H1 (cell line): ENCODE results near the gene FAM241A. TPM values are rescaled to one million over a fixed set of nuclear protein-coding genes. Genes with fewer than 3 reads are reported as not detected.

Experiments
- CTCF ChIA-PET: fragments of 300-600 bp; sonication (Branson Sonifier 250); formaldehyde crosslinking; loops from one replicate; lab custom pipeline; 2021; ENCODE audit not compliant: partially characterized antibody; lab: Charles Lee
- POLR2A ChIA-PET: fragments of 300-600 bp; sonication (Branson Sonifier 250); formaldehyde crosslinking; loops from one replicate; lab custom pipeline; 2021; ENCODE audit warnings: inconsistent platforms; ENCODE audit not compliant: partially characterized antibody; lab: Charles Lee
- DNase-seq, 2 experiments: peaks; one replicate each; pipeline versions ENCODE4 v3.0.0 to v3.0.0-alpha.2; 2010 to 2022; ENCODE audit warnings: low spot score in 2 of 2, low read depth in 1 of 2, mixed read lengths in 1 of 2
- FAIRE-seq: peaks from 2 replicates; lab custom pipeline; 2011; peaks lifted over from hg19 to GRCh38; lab: Jason Lieb, UNC
- H2AFZ ChIP-seq: 2 replicates; pipeline ENCODE4 v1.8.1; 2012; ENCODE audit warnings: low read length, inconsistent platforms
- H2AK5ac ChIP-seq: 2 replicates; pipeline ENCODE4 v1.6.1; 2013; ENCODE audit warnings: low read depth, low read length
- H2BK120ac ChIP-seq: replicated peaks from 2 replicates; pipeline ENCODE3; 2013; ENCODE audit warnings: low read depth, low read length, inconsistent platforms
- H2BK12ac ChIP-seq: 2 replicates; pipeline ENCODE4 v1.6.1; 2013; ENCODE audit warnings: low read depth, low read length
- H2BK15ac ChIP-seq: 2 replicates; pipeline ENCODE4 v1.6.1; 2013; ENCODE audit warnings: low read length
- H2BK20ac ChIP-seq: 2 replicates; pipeline ENCODE4 v1.6.1; 2013; ENCODE audit warnings: low read length
- H2BK5ac ChIP-seq: 2 replicates; pipeline ENCODE4 v1.6.1; 2013; ENCODE audit warnings: low read depth, low read length
- H3K14ac ChIP-seq: 2 replicates; pipeline ENCODE4 v1.6.1; 2013; ENCODE audit warnings: inconsistent platforms; ENCODE audit not compliant: insufficient read length
- H3K18ac ChIP-seq: 2 replicates; pipeline ENCODE4 v1.6.1; 2013; ENCODE audit warnings: low read length; ENCODE audit errors: extremely low read depth
- H3K23ac ChIP-seq: 2 replicates; pipeline ENCODE4 v1.6.1; 2013; ENCODE audit warnings: inconsistent platforms; ENCODE audit not compliant: insufficient read length
- H3K23me2 ChIP-seq: 2 replicates; pipeline ENCODE4 v1.6.1; 2013; ENCODE audit warnings: low read depth, low read length
- H3K27ac ChIP-seq: 2 replicates; pipeline ENCODE4 v1.6.1; 2011; ENCODE audit warnings: low read depth, low read length, inconsistent platforms
- H3K27me3 ChIP-seq, 4 experiments: replicated peaks in 1 of 4; 1 replicate in 1 of 4; 2 replicates in 3 of 4; pipeline versions ENCODE4 v1.6.1 to v1.8.1; 2011 to 2013; ENCODE audit warnings: low read length in 3 of 4, mild to moderate bottlenecking in 3 of 4, inconsistent platforms in 2 of 4, mixed read lengths in 2 of 4, moderate library complexity in 1 of 4; ENCODE audit not compliant: control insufficient read depth in 3 of 4, insufficient read depth in 3 of 4; ENCODE audit errors: extremely low read depth in 1 of 4
- H3K36me3 ChIP-seq, 4 experiments: 2 replicates each; pipeline versions ENCODE4 v1.6.1 to v1.8.1; 2011 to 2013; ENCODE audit warnings: mild to moderate bottlenecking in 4 of 4, low read length in 3 of 4, moderate library complexity in 2 of 4, control low read depth in 1 of 4, inconsistent platforms in 1 of 4; ENCODE audit not compliant: insufficient read depth in 4 of 4, control insufficient read depth in 2 of 4
- H3K4ac ChIP-seq: replicated peaks from 2 replicates; pipeline ENCODE3; 2013; ENCODE audit warnings: low read length, low read depth, mixed read lengths, inconsistent platforms; ENCODE audit not compliant: insufficient read length
- H3K4me1 ChIP-seq, 4 experiments: replicated peaks in 1 of 4; 1 replicate in 1 of 4; 2 replicates in 3 of 4; pipeline versions ENCODE4 v1.6.1 to v1.8.1; 2011 to 2013; ENCODE audit warnings: low read length in 3 of 4, inconsistent platforms in 2 of 4, mixed read lengths in 1 of 4; ENCODE audit not compliant: insufficient read depth in 4 of 4, control insufficient read depth in 3 of 4
- H3K4me2 ChIP-seq, 2 experiments: 2 replicates each; pipeline versions ENCODE4 v1.6.1 to v1.8.1; 2011 to 2013; ENCODE audit warnings: low read depth in 2 of 2, low read length in 2 of 2, control low read depth in 1 of 2, inconsistent platforms in 1 of 2, mild to moderate bottlenecking in 1 of 2; ENCODE audit not compliant: insufficient read depth in 1 of 2
- H3K4me3 ChIP-seq, 4 experiments: fragments of 200-600, 300-600 bp in 1 of 4; sonication (generic), shearing (Covaris generic), sonication (Bioruptor Twin) in 1 of 4; 2 replicates each; pipeline versions ENCODE4 v1.5.1 to v1.8.1; 2011 to 2016; ENCODE audit warnings: low read length in 4 of 4, low read depth in 3 of 4, control low read depth in 2 of 4, inconsistent platforms in 2 of 4, mild to moderate bottlenecking in 2 of 4, mixed read lengths in 1 of 4, moderate library complexity in 1 of 4; ENCODE audit not compliant: insufficient read depth in 2 of 4; ENCODE audit errors: extremely low read depth in 1 of 4
- H3K56ac ChIP-seq: replicated peaks from 2 replicates; pipeline ENCODE3; 2013; ENCODE audit warnings: low read depth, mild to moderate bottlenecking, mixed read lengths, low read length, inconsistent platforms; ENCODE audit not compliant: insufficient read length
- H3K79me1 ChIP-seq: 2 replicates; pipeline ENCODE4 v1.6.1; 2013; ENCODE audit warnings: low read depth, low read length, control low read depth
- H3K79me2 ChIP-seq, 2 experiments: 2 replicates each; pipeline versions ENCODE4 v1.6.1 to v1.8.1; 2012 to 2013; ENCODE audit warnings: low read length in 2 of 2, mild to moderate bottlenecking in 2 of 2, inconsistent platforms in 1 of 2; ENCODE audit not compliant: insufficient read depth in 2 of 2, control insufficient read depth in 1 of 2
- H3K9ac ChIP-seq, 4 experiments: replicated peaks in 1 of 4; 1 replicate in 1 of 4; 2 replicates in 3 of 4; pipeline versions ENCODE4 v1.6.1 to v1.8.1; 2011 to 2013; ENCODE audit warnings: low read depth in 3 of 4, low read length in 3 of 4, control low read depth in 2 of 4, mild to moderate bottlenecking in 2 of 4, moderate library complexity in 2 of 4, inconsistent platforms in 1 of 4; ENCODE audit errors: extremely low read depth in 1 of 4
- H3K9me3 ChIP-seq, 2 experiments: 2 replicates each; pipeline versions ENCODE4 v1.6.1 to v1.8.1; 2012 to 2013; ENCODE audit warnings: mild to moderate bottlenecking in 2 of 2, moderate library complexity in 2 of 2, control low read depth in 1 of 2, inconsistent platforms in 1 of 2, low read depth in 1 of 2, low read length in 1 of 2, mixed read lengths in 1 of 2; ENCODE audit not compliant: insufficient read depth in 2 of 2
- H4K20me1 ChIP-seq, 2 experiments: replicated peaks in 1 of 2; 2 replicates each; pipeline versions ENCODE3 to v1.8.1; 2011 to 2013; ENCODE audit warnings: inconsistent platforms in 2 of 2, low read length in 2 of 2, mild to moderate bottlenecking in 1 of 2; ENCODE audit not compliant: insufficient read depth in 2 of 2, control insufficient read depth in 1 of 2
- H4K5ac ChIP-seq: 2 replicates; pipeline ENCODE4 v1.6.1; 2013; ENCODE audit warnings: low read length, low read depth, mixed read lengths, inconsistent platforms; ENCODE audit not compliant: insufficient read length
- H4K8ac ChIP-seq: 2 replicates; pipeline ENCODE4 v1.8.0; 2013; ENCODE audit warnings: mild to moderate bottlenecking, moderate library complexity, low read length, inconsistent platforms; ENCODE audit not compliant: insufficient read depth; ENCODE audit errors: extremely low read depth
- H4K91ac ChIP-seq: replicated peaks from 2 replicates; pipeline ENCODE3; 2013; ENCODE audit warnings: low read length, mixed read lengths, inconsistent platforms; ENCODE audit not compliant: insufficient read length
- ASH2L ChIP-seq: fragments of 200-600, 300-600 bp; sonication (generic); IDR thresholded peaks from one replicate; pipeline ENCODE4 v1.7.1; 2017; ENCODE audit warnings: low read length
- CHD2 ChIP-seq: IDR thresholded peaks from 2 replicates; pipeline ENCODE4 v1.6.1; 2012; ENCODE audit warnings: low read length, improper control_type of control experiment
- EP300 ChIP-seq, 2 experiments: IDR thresholded peaks; 1 replicate in 1 of 2; 2 replicates in 1 of 2; pipeline ENCODE4 v1.6.1; 2011 to 2012; ENCODE audit warnings: low read depth in 2 of 2, low read length in 2 of 2, mild to moderate bottlenecking in 2 of 2, borderline replicate concordance in 1 of 2, inconsistent platforms in 1 of 2, moderate library complexity in 1 of 2
- GTF2F1 ChIP-seq: IDR thresholded peaks from 2 replicates; pipeline ENCODE4 v1.6.1; 2012; ENCODE audit warnings: low read depth, low read length, improper control_type of control experiment, borderline replicate concordance
- RFX5 ChIP-seq: IDR thresholded peaks from 2 replicates; pipeline ENCODE4 v1.6.1; 2011; ENCODE audit warnings: low read depth, low read length, improper control_type of control experiment, borderline replicate concordance
- SP1 ChIP-seq: IDR thresholded peaks from 2 replicates; pipeline ENCODE4 v1.6.1; 2011; ENCODE audit warnings: low read depth, low read length
- TBP ChIP-seq: IDR thresholded peaks from 2 replicates; pipeline ENCODE4 v1.6.1; 2011; ENCODE audit warnings: low read depth, low read length, improper control_type of control experiment
- TCF12 ChIP-seq: IDR thresholded peaks from 2 replicates; pipeline ENCODE4 v1.6.1; 2011; ENCODE audit warnings: low read depth, mild to moderate bottlenecking, low read length
- WGBS, 2 experiments: shearing (Covaris generic) in 1 of 2; methylation state at CpG; one replicate each; pipeline versions ENCODE4 v1.1.6 to v1.1.7; 2013 to 2015; ENCODE audit warnings: low lambda C conversion rate in 2 of 2, mixed read lengths in 2 of 2, inconsistent platforms in 1 of 2, low coverage in 1 of 2, missing lambda C conversion rate in 1 of 2; ENCODE audit not compliant: insufficient replicate concordance in 2 of 2, insufficient coverage in 1 of 2, insufficient read length in 1 of 2; ENCODE audit errors: extremely low coverage in 1 of 2, missing lambda C conversion rate in 1 of 2; 5-methylcytosine and 5-hydroxymethylcytosine counted together
- polyA plus RNA-seq, 7 experiments: library from polyadenylated mRNA; depleted of rRNA in 3 of 7; stranded (reverse) in 5 of 7; unstranded in 2 of 7; fragments of >200 nt in 5 of 7; fragments of 200-250 nt in 2 of 7; gene quantifications; 1 replicate in 5 of 7; 2 replicates in 1 of 7; 4 replicates in 1 of 7; pipeline versions ENCODE4 v1.2.1 to v1.2.3, GENCODE V29; 2011 to 2013; ENCODE audit warnings: missing spikeins in 2 of 7, mixed read lengths in 2 of 7
- total RNA-seq: library from RNA; stranded (reverse); fragmentation: NEBNext Ultra II Directional; extraction: Animal tissue kit (Norgen Biotek cat#: 25700); gene quantifications from 2 replicates; pipeline ENCODE4 v1.2.1, GENCODE V29; 2021
- TF ChIP-seq, protein P1 (sequence below): IDR thresholded peaks from 2 replicates; pipeline ENCODE4 v1.6.1; 2011; ENCODE audit warnings: low read length, improper control_type of control experiment

FAM241A gene
- total and polyA plus RNA-seq, 2 of the 8 experiments (the other 6 are each of a cell fraction or from before 2014, with no cell fraction given), result 0.20 to 0.73 TPM

DNA sequence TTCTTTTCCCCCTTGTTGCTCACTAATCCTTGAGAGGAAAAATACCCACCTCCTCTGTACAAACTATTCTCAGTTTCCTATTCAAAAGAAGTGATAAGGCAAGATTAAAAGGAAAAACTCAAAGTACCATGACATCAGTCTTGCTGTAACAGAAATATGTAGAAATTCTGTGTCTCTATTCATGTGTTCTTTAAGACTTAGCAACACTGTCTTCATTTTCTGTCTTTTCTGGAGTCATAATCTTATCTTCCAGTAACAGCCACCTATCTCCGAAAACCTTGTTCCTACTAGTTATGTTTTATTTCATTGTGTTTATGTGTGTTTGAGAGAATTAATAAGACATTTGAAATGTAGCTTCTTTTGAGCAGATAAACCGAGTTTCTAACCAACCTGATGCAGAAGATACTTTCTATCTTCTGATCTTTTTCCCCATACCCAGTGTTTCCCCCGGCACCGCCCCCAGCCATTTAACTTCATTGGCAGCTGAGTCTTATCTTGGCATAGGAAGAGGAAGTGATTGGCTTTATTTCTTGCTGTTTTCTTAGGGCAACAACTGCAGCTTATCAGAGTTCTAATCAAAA, 8.0 kb downstream of the FAM241A start:
- Histone ChIP-seq H3K14ac (no peak overlapping the region), H2BK12ac (no peak overlapping the region), H3K36me3 (no peaks in the 10 kb centered on the region), H2BK15ac (no peak overlapping the region), H3K4me1 (no peaks in the 10 kb centered on the region), H3K56ac (no peak overlapping the region), H4K20me1 (no peaks in the 10 kb centered on the region), H3K9me3 (no peaks in the 10 kb centered on the region), H3K27me3 (no peaks in the 10 kb centered on the region), H2AFZ (no peak overlapping the region), H3K79me1 (no peaks in the 10 kb centered on the region), H3K23ac (no peak overlapping the region), H3K18ac (no peak overlapping the region), H3K27ac (no peak overlapping the region), H3K9ac (no peak overlapping the region), H2AK5ac (no peak overlapping the region), H3K4me3 (no peak overlapping the region), H4K8ac (no peak overlapping the region), H2BK20ac (no peak overlapping the region), H3K4ac (no peak overlapping the region), H4K91ac (no peak overlapping the region), H3K4me2 (no peak overlapping the region), H3K23me2 (no peaks in the 10 kb centered on the region), H2BK120ac (no peak overlapping the region), H2BK5ac (no peak overlapping the region), H3K79me2 (no peaks in the 10 kb centered on the region), H4K5ac (no peak overlapping the region)
- POLR2A ChIA-PET, result no interaction called here
- TF ChIP-seq TCF12 (no peak), ASH2L (no peak), TBP (no peak), GTF2F1 (no peak), SP1 (no peak), EP300 (IDR thresholded peaks at IDR 0.05; ENCODE audit: borderline replicate concordance in 1 of 2, low read depth in 2 of 2, low read length in 2 of 2) (no peak), RFX5 (no peak), CHD2 (no peak)
- TF ChIP-seq, protein P1, sequence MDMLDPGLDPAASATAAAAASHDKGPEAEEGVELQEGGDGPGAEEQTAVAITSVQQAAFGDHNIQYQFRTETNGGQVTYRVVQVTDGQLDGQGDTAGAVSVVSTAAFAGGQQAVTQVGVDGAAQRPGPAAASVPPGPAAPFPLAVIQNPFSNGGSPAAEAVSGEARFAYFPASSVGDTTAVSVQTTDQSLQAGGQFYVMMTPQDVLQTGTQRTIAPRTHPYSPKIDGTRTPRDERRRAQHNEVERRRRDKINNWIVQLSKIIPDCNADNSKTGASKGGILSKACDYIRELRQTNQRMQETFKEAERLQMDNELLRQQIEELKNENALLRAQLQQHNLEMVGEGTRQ, result no peak
- CTCF ChIA-PET, result no interaction called here
- 90% methylated on average over 4 of the region's 4 CpGs; no CpG with 5 or more reads in 1 of the 2 experiments for WGBS, 2 experiments
- FAIRE-seq, result no peak
- no peak for DNase-seq
